GM19351 (cell line): ENCODE measurements around the gene BRD7.

Experiments used
- ATAC-seq: cut with Tn5 transposase; IDR thresholded peaks from one replicate; pipeline ENCODE4 v1.9.1; 2021; ENCODE audit warnings: mild to moderate bottlenecking, moderate library complexity; ENCODE audit not compliant: unreplicated experiment

The BRD7 gene

DNA sequence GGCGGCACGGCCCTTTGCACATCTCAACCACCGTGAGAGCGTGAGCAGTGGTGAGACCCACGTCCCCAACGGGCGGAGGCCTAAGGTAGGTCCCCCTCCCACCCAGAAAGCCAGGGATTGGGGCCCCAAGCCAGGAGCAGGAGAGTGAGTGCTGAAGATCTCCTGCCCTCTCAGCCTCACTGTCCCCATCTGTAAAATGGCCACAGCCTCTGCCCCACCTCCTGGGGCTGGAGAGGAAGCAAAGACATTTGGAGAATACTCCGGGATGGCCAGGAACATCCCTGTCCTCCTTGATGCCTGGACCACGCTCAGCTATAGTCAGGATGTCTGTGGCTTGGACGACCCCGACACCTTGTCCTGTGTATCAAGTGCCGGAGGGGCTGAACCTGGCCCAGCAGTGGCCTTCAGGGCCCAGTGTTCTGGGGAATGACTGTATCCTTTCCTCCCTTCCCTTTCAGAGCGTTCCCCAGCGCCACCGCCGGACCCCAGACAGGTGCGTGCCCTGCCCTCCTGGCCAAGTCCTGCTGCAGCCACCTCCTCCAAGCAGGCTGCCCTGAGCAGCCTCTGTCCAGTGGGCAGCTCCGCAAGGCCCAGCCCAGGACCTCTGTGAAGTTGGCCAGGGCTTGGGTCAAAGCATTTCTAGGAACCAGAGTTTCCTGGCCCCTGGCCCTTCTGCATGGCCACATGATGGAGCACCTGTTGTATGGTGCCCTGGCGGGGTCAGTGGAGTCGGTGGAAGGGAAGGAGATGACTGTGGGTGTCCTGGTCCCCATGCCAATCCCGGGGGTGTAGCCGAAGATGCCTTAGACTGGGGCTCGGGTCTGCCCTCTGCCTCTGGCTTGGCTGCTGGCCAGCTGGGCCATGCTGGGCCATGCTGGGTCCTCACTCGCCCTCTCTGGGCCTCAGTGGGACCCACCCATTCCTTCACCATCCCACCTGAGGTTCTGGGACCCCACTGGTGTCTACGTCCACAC, 64.0 kb downstream of the BRD7 start:
- ATAC-seq, result no peak

DNA sequence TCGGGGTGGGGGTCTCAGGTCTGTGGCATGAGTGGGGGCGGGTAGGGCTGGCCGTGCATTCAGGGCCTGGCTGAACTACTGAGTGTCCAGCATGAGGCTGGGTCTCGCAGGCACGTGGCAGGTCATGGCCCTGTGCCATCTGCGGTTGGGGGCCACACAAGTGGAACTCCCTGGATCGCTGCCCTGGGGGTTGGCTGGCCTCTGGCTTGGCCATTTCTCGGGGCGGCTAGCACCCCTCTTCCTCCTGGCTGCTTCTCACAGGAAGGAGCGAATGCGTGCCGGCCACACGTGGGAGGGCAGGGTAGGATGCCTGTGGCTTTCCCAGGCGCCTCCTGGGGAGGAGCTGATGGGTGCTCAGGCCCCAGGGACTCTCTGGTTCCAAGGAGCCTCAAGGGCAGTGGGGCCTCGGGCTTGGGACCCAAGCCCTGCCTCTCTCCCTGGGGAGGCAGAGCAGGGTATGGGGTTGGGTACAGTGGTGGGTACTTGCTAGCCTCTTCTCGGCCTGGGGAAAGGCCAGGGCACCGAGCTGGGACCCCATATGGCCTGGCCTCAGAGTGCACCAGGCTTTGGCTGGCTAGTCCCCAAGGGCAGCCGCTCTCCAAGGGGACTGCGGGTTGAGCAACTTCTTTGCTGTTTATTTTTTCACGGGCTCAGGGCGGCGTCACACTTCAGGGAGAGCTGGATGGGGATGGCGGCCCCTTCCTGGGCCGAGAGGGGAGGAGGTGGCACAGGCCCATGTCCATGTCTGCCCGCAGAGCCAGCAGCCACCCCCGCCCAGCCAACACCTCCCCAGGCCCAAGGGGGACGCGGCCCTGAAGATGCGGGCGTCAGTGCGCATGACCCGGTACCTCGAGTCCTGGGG, 65.0 kb downstream of the BRD7 start:
- no peak for ATAC-seq

DNA sequence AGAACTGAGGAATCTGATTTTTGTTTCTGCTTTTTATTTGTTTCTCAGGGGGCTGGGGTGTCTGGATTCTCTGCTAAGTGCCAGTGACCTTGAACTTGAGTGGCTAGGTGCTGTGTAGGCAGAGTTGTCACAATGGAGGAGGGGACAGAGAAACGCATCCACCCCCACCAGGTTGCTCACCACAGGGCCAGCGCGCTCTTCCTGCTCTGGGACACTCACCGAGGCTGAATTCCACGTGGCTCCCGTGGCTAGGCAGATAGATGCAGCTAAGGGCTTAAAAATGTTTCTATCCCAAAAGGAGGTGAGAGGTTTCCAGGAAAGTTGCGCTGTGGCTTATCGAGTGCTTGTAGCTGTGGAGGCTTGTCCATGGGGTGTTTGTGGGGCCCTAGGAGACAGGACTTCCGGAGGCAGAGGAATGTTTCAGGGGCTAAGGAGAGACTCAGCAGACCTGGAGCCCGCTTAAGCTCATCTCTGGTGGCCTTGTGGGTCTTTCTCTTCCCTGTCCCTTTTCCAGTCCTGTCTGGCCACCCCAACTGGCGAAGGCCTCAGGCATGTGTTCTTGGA, 65.7 kb downstream of the BRD7 start:
- no peak for ATAC-seq

DNA sequence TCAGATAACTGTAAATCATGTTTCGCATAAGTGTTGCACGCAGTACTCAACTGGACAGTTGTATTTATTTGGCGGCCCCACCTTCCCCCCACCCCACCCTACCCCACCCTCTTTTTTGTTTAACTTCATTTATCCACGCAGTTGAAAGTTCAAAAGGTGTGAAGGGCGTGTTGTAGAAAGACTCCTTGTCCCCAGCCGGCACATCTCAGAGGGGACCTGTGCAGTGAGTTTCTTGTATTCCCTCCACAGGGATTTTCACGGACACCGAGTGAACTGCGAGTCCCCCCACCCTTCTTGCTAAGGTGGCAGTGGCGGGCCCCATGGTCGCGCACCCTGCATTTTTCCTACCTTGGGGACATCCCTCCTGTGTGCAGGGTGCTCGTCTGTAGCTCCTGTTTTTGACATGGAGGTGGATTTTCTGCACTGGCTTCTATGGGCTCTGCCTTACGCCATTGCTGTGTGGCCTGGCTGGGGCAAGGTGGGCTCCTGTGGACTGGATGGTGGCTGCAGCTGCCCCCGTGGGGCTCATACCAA, 66.2 kb downstream of the BRD7 start:
- no peak for ATAC-seq

DNA sequence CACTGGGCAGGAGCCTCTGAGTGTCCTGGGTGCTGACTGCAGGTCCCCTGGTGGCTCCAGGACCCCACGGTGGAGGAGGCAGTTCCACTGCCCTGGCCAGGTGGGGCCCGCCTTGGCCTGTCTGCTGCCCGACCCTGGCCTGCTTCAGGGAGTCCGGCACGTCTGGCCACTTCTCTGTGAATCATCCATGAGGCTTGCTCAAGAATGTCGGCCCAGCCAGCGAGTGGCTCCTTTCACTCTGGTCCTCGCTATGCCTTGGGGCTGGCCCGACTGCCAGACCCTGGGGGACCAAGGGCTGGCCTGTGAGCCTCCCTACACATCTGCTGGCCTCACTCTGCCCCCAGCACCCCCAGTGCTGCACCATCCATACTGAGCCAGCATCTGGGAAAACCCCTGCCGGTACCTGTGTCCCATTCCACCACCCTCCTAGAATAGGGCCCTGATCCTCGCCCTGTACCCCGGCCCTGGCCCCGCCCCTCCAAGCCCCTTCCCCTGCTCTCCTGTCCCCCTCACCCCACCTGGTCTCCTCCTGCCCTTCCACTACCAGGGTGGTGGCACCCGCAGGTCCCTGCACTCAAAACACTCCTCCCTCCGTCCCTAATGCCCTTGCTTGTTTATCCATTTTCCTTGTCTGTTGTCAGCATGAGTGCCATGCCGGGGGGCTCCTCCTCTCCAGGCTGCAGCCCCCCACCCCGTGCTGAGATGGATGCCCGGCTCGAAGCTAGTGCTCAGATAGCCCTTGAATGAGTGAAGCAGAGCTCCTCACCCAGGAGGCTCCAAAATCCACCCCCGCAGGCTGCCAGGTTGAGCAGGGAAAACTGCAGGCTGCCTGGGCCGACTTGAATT, 66.9 kb downstream of the BRD7 start:
- ATAC-seq, result no peak

DNA sequence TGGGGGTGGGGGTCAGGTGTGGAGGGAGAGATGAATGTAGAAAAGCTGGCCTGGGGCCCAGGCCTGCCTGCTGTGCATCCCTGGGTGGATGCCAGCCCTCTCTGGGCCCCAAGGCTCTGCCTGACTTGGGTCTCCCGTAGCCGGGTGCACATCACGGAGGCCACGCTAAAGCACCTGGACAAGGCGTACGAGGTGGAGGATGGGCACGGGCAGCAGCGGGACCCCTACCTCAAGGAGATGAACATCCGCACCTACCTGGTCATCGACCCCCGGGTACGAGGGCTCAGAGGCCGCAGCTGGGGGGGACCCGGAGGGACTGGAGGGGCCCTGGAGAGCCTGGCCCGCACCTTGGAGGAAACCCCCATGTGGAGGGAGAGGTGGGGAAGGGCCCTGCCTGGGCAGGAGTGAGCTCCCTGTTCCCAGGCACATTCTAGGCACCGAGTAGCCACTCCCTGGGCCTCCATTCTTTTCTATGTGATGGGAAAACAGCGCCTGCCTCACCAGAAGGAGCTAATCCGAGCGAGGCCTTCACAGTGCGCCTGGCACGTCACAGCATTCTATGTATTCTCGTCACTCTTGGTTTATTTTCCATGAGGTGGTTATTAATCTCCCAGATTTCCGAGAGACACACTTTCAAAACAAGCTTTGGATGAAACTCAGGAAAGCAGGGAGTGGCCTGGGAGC, 67.7 kb downstream of the BRD7 start:
- ATAC-seq, result no peak

DNA sequence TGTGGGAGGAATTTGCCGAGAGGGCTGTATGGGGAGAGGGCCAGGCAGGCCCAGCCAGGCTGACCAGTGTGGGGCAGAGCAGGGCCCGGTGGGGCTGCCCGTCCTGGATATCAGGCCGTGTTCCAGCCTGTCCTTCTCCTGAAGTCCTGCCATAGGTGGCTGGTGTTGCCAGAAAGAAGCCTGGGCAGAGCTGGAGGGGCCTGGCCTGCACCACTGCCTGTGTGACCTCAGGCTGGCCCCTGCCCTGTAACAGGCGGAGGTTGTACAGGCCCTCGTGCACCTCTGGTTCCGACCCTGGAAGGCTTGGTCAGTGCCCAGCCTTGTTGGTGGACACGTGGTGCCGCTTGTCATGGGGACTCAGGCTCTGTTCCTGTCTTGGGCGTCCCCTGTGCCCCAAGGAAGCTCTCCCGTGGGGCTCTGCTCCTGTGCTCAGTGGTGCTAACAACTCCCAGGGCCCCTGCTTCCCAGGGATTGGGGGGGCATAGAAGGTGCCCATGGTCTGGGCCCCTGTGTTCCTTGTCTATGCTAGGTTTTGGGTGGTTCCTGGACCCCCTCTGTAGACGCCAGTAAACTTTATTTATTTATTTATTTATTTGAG, 69.2 kb downstream of the BRD7 start:
- no peak for ATAC-seq

DNA sequence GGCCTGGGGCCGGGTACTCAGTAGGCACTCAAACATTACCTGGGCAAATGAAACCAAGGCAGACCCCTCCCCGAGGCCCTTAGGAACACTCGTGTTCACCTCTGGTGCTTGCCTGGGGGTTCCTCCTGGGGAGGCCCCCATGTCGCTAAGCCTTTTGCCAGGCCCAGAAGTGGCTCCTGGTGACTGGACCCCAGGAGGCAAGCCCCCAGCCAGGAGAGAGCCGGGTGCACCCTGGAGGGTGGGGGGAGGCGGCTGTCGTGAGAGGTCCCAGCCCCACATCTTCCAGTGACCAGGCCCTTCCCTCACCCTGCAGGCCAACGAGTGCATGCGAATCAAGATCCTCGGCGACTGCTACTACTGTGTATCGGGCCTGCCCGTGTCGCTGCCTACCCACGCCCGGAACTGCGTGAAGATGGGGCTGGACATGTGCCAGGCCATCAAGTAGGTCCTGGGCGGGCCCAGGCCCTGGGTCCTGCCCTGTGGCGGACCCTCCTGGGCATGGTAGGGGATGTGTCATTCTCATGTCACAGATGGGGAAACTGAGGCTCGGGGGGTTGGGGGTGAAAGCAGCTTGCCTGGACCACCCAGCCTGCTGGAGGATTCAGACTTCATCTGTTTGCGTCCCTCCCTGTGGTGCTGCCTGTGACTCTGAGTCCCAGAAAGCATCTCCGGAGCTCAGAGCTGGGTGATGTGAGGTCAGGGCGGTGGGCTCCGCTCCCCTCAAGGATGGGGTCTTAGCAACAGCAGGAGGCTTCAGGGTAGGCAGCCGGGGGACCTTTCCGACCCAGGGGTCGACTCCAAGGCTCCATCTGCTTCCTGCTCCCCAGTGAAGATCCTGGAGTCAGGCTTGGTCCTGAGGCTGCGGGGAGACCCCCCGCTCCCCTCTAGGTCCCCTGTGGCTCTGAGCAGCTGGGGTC, 69.9 kb downstream of the BRD7 start:
- no peak for ATAC-seq

DNA sequence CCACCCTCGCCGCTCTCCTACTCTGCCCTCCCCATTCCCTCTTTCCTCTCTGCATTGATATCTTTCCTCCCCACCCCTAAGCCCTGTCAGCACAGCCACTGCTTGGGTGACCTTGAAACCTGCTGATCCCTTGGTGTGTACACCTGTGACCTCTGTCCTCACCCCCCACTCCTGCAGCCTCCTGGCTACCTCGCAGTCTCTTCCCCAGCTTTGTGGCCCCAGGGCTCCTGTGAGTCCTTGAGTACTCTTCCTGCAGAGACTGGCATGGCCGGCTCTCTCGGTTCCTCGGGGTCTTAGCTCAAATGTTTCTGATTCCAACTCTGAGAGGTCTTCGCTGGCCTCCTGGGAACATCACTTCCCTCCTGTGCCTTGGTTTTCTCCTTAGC, 70.7 kb downstream of the BRD7 start:
- no peak for ATAC-seq

DNA sequence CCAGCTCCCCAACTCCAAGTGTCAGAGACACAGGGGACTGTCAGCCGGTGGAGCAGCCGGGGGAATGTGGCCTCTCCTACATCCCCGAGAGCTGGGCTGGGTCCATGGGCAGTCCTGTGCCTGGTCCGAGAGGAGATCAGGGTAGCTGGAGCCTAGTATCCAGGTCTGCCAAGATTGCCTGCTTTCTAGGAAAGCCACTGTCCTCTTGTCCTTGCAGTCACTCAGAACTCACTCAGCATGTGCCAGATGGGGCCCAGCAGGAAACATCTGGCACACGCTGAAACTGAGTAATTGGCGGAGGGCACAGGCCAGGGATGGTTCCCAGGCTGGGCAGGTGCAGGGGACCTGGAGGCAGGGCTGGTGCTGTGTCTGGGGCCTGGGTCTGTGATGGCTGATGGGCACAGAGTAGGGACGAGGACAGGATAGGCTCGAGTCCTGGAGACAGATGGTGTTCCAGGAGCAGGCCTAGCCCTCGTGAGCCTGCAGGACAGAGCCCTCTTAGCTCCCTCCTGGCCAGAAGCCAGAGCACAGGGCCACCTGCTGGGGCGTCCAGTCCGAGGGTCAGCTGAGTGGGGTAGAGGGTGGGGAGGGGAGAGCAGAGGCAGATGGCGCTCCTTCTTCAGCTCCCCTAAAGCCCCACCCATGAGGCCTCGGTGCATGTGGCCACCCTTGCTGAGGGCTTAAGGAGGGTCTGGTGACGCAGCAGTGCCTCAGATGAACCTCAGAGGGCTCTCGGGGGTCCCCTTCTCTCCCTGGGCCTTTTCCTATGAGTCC, 71.3 kb downstream of the BRD7 start:
- no peak for ATAC-seq

DNA sequence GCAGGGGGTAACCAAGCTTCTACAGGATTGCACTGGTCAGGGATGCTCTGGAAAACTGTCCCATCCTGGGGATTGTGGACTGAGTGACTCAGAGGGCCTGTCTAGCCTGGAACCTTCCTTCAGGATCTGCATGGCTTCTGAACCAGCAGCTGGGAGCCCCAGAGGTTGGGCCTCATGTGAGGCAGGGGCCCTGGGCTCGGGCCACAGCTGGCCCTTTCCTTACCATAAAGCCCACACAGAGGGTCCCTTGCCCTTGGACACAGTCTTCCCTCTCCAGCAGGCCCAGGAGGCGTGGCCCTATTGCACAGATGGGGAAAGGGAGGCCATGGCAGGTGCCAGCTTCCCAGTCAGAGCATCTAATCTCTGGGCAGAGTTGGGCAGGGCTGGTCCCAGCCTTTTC, 72.0 kb downstream of the BRD7 start:
- no peak for ATAC-seq

DNA sequence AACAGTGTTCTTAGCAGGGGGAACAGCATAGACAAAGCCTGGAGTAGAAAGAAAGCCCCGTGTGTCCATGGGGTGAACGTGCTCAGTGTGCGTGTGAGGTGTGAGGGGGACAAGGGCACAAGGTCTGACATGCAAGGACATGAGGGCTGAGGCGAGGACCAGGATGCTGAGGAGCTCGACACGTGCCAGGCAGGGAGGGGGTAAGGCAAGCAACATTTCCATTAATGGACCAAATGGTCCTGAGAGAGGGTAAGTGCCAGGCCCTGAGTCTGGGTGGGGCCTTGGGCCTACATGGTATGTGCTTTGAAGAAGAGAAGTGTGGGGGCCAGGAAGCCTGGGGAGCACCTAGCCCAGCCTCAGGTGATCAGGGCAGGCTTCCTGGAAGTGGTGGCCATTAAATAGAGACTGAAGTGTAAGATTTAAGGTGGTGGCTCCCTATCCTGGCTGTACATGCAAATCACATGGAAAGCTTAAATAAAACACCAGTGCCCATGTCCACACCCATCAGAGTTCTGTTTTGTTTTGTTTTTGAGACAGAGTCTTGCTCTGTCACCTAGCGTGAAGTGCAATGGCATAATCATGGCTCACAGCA, 73.2 kb downstream of the BRD7 start:
- ATAC-seq, result no peak

DNA sequence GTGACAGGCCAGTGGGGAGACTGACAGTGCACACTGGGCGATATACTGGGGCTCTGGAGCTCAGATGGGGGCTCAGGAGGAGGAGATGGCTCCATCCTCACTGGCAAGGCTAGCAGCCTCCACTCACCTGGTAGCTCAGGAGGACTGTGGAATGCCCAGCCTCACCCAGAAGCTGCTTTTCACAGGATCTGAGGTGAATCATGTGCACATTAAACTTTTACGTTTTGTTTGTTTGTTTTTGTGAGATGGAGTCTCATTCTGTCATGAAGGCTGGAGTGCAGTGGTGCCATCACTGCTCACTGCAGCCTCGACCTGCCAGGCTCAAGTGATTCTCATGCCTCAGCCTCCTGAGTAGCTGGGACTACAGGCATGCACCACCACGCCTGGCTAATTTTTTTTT, 73.8 kb downstream of the BRD7 start:
- ATAC-seq, result no peak

DNA sequence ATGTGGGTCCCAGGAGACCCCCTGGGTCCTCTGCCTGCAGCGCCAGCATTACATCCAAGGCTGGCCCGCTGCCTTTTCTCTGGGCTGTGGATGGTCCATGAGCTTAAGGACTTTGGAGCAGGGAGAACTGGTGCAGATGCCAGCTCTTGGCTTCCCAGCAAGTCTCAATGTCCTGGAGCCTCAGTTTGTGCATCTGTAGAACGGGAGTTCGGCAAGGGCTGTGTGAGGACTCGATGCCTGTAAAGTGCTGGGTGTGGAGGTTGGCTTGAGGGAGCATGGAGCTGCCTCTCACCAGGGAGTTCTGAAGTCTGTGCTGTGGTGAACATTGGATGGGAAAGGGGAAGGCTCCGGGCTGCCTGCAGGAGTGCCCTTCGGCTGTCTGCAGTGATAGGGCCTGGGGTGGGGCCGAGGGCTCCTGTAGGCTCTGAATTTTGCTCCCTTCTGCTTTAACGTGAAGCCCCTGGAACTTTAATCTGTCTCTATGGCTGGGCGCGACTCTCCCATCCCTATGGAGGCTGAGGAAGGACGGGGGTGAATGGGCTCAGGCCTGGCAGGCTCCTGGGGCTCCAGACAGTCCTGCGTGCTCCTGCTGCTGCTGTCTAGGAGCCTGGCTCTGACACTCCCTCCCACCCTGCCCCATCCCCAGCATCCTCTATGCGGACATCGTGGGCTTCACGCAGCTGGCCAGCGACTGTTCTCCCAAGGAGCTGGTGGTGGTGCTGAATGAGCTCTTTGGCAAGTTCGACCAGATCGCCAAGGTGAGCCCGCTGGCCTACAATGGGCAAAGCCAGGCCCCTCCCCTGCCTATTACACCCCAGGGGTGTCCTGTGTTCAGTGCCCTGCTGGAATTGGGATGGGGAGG, 74.6 kb downstream of the BRD7 start:
- ATAC-seq, result no peak

DNA sequence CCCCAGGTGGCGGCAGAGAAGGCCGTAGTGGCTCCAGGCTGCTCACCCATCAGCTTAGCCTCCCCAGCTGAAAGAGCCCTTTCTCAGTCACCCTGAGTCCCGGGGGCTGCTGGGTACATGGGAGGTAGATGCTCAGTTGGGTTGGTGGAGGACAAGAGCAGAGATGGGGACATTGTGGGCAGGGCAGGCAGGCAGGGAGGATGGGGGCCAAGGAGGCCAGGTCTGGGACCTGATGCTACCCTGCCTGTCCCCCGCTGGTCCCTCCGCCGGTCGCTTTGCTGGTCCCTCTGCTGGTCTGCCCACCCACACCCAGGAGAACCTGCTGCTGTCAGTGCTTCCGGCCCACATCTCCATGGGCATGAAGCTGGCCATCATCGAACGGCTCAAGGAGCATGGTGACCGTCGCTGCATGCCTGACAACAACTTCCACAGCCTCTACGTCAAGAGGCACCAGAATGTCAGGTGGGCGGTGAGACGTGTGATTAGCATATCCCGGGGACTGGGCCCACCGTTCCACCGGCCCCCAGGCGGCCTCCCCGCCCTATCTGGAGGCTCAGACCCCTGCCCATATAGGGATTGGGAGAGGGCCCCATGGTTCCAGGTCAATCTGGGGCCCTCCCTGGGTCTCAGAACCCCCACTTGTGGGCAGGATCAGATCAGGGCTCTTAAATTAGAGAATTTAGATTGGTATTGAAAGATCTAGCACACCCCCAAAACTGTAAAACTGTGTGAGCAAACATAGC, 75.6 kb downstream of the BRD7 start:
- no peak for ATAC-seq

DNA sequence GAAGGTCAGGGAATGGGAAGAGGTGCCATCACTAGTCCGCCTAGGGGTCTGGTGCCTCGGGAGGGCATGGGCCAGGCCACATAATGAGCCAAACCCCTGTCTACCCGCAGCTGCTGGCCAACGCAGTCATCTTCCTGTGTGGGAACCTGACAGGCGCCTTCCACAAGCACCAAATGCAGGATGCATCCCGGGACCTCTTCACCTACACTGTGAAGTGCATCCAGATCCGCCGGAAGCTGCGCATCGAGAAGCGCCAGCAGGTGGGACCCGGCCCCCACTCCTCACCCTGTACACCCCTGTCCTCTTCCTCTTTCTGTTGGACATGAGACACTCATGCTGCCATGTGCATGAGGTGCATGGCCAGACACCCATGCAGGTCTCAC, 76.2 kb downstream of the BRD7 start:
- no peak for ATAC-seq
